K562 (cell line): ENCODE data around the gene KXD1. TPM values are rescaled to one million over a fixed set of nuclear protein-coding genes. Genes with fewer than 3 reads are reported as not detected.

Experiments used
- EGR1 ChIP-seq: fragments of 450-650 bp; conservative IDR thresholded peaks from 2 replicates; pipeline ENCODE4 v1.6.1; 2017; ENCODE audit warnings: mild to moderate bottlenecking
- EP300 ChIP-seq: IDR thresholded peaks from 2 replicates; pipeline ENCODE4 v1.6.1; 2012; ENCODE audit warnings: low read length, improper control_type of control experiment
- FOXA3 ChIP-seq, 2 experiments: fragments of 450-650 bp in 1 of 2; sonication (generic) in 1 of 2; formaldehyde crosslinking; IDR thresholded peaks in 1 of 2; conservative IDR thresholded peaks in 1 of 2; 2 replicates each; pipeline versions ENCODE4 v1.4.0 to v1.8.0; 2020 to 2022; ENCODE audit warnings: mild to moderate bottlenecking in 2 of 2, missing genetic modification reagents in 1 of 2
- KDM5B ChIP-seq: fragments of 200-600 bp; sonication (generic); IDR thresholded peaks from 2 replicates; pipeline ENCODE4 v1.6.1; 2012; ENCODE audit warnings: low read depth, mild to moderate bottlenecking, moderate library complexity, low read length, control low read depth, inconsistent platforms; ENCODE audit not compliant: insufficient replicate concordance
- NBN ChIP-seq: fragments of 450-650 bp; IDR thresholded peaks from 2 replicates; pipeline ENCODE4 v1.6.1; 2016; ENCODE audit warnings: low read depth, mild to moderate bottlenecking
- NCOA6 ChIP-seq: fragments of 450-650 bp; IDR thresholded peaks from 2 replicates; pipeline ENCODE4 v1.6.1; 2017; ENCODE audit warnings: mild to moderate bottlenecking
- PBX2 ChIP-seq, 2 experiments: IDR thresholded peaks in 1 of 2; conservative IDR thresholded peaks in 1 of 2; 2 replicates each; pipeline ENCODE4 v1.6.1; 2016; ENCODE audit warnings: low read depth in 2 of 2, mild to moderate bottlenecking in 1 of 2, missing compliant biosample characterization in 1 of 2, missing genetic modification characterization in 1 of 2, moderate library complexity in 1 of 2
- PHF8 ChIP-seq: fragments of 200-600 bp; sonication (generic); IDR thresholded peaks from 2 replicates; pipeline ENCODE4 v1.6.1; 2012; ENCODE audit warnings: mixed run types, mild to moderate bottlenecking, inconsistent platforms, low read length, moderate library complexity, borderline replicate concordance
- POLR2G ChIP-seq: fragments of 200-400 bp; formaldehyde crosslinking; IDR thresholded peaks from 2 replicates; pipeline ENCODE4 v1.6.1; 2017; ENCODE audit warnings: low read depth, mild to moderate bottlenecking, antibody characterized with exemption, low read length, moderate library complexity
- RBBP5 ChIP-seq: fragments of 200-600 bp; sonication (generic); IDR thresholded peaks from 2 replicates; pipeline ENCODE4 v1.6.1; 2012; ENCODE audit warnings: borderline replicate concordance, mild to moderate bottlenecking, low read length, control low read depth, inconsistent platforms; ENCODE audit not compliant: insufficient read depth, poor library complexity, severe bottlenecking
- RREB1 ChIP-seq: fragments of 250-450 bp; sonication (Bioruptor Pico); IDR thresholded peaks from 2 replicates; pipeline ENCODE4 v1.4.0; 2020
- SIN3A ChIP-seq, 2 experiments: fragments of 150-350 bp in 1 of 2; IDR thresholded peaks; 2 replicates each; pipeline ENCODE4 v1.6.1; 2011 to 2016; ENCODE audit warnings: borderline replicate concordance in 2 of 2, low read depth in 2 of 2, low read length in 2 of 2, mild to moderate bottlenecking in 2 of 2, moderate library complexity in 2 of 2; ENCODE audit not compliant: control insufficient read depth in 1 of 2
- ZKSCAN3 ChIP-seq: fragments of 250-450 bp; sonication (Bioruptor Pico); IDR thresholded peaks from 2 replicates; pipeline ENCODE4 v1.4.0; 2020
- polyA plus RNA-seq, 8 experiments: library from polyadenylated mRNA; depleted of rRNA in 4 of 8; stranded (reverse) in 5 of 8; unstranded in 3 of 8; fragments of >200 nt; fragmentation: Nextera tagmentation in 2 of 8; fragmentation: Illumina TruSeq in 1 of 8; extraction: Ambion mirVana in 2 of 8; extraction: Trizol in 1 of 8; gene quantifications; 2 replicates each; pipeline versions ENCODE4 v1.2.1 to v1.2.3, GENCODE V29; 2011 to 2014; ENCODE audit warnings: inconsistent platforms in 1 of 8, missing spikeins in 1 of 8
- total RNA-seq, 7 experiments: library from RNA; depleted of rRNA in 6 of 7; stranded (reverse); fragments of >200 nt in 6 of 7; fragmentation: Illumina TruSeq in 2 of 7; extraction: Trizol in 2 of 7; gene quantifications; 2 replicates each; pipeline versions ENCODE4 v1.2.1 to v1.2.3, GENCODE V29; 2011 to 2021; ENCODE audit warnings: low replicate concordance in 1 of 7
- TF ChIP-seq, protein P1 (sequence below): sonication (generic); formaldehyde crosslinking; IDR thresholded peaks from 2 replicates; pipeline ENCODE4 v1.8.0; 2023; ENCODE audit warnings: mild to moderate bottlenecking, missing genetic modification reagents

The KXD1 gene
- total and polyA plus RNA-seq, 9 of the 15 experiments (the other 6 are each of a cell fraction or from before 2014, with no cell fraction given), result 21.9 to 210 (median 118) TPM

GRCh38 chr19:18521692-18522123 lies 36.0 kb upstream of the KXD1 start, which contains the start of gene ELL (continued):
- TF ChIP-seq RREB1 (CRISPR knock-in tag) (peak; percentile 64; the same call in 1 of the 2 replicates), SIN3A (IDR thresholded peaks at IDR 0.05; ENCODE audit: borderline replicate concordance in 2 of 2, control insufficient read depth in 1 of 2, low read depth in 2 of 2, low read length in 2 of 2) (peak; percentile 23 to 87; a peak in 2 of 4 replicates), NCOA6 (no peak), NBN (no peak), POLR2G (peak; percentile 88), KDM5B (peak; percentile 85), PHF8 (peak; percentile 94; the same call in 1 of the 2 replicates), EGR1 (peak; percentile 24), PBX2 (CRISPR knock-in tag; IDR thresholded peaks at IDR 0.05; ENCODE audit: low read depth) (no peak), PBX2 (tag; conservative IDR thresholded peaks at IDR 0.05; ENCODE audit: low read depth) (no peak), ZKSCAN3 (CRISPR knock-in tag) (no peak), EP300 (no peak), FOXA3 (CRISPR knock-in tag; conservative IDR thresholded peaks at IDR 0.05 in 1 of 2, IDR thresholded peaks at IDR 0.05 in 1 of 2) (0 out of 4 replicates have a peak, but pooled peaks of 1 of the 2 experiments have one; percentile 37), RBBP5 (peak; percentile 85)
- TF ChIP-seq, protein P1, sequence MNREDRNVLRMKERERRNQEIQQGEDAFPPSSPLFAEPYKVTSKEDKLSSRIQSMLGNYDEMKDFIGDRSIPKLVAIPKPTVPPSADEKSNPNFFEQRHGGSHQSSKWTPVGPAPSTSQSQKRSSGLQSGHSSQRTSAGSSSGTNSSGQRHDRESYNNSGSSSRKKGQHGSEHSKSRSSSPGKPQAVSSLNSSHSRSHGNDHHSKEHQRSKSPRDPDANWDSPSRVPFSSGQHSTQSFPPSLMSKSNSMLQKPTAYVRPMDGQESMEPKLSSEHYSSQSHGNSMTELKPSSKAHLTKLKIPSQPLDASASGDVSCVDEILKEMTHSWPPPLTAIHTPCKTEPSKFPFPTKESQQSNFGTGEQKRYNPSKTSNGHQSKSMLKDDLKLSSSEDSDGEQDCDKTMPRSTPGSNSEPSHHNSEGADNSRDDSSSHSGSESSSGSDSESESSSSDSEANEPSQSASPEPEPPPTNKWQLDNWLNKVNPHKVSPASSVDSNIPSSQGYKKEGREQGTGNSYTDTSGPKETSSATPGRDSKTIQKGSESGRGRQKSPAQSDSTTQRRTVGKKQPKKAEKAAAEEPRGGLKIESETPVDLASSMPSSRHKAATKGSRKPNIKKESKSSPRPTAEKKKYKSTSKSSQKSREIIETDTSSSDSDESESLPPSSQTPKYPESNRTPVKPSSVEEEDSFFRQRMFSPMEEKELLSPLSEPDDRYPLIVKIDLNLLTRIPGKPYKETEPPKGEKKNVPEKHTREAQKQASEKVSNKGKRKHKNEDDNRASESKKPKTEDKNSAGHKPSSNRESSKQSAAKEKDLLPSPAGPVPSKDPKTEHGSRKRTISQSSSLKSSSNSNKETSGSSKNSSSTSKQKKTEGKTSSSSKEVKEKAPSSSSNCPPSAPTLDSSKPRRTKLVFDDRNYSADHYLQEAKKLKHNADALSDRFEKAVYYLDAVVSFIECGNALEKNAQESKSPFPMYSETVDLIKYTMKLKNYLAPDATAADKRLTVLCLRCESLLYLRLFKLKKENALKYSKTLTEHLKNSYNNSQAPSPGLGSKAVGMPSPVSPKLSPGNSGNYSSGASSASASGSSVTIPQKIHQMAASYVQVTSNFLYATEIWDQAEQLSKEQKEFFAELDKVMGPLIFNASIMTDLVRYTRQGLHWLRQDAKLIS (CRISPR knock-in tag), result no peak
